ENCODE results near the gene RNF157.

The RNF157 gene

GRCh38 chr17:76240461-76241203, at the start of gene RNF157:
Gene RNF157 (minus strand): TSS chr17:76240493. CDS start chr17:76240240, 253 bp downstream.
- peak; percentile 55 for DNase-seq

GRCh38 chr17:76281573-76282371, 41.5 kb upstream of the RNF157 start:
- no peak for DNase-seq

- no peak for DNase-seq
Measured at GRCh38 chr17:76280650-76281049, 40.4 kb upstream of the RNF157 start.

GRCh38 chr17:76279742-76280287, 39.5 kb upstream of the RNF157 start:
- no peak for DNase-seq

- DNase-seq = peak; percentile 80
Measured at GRCh38 chr17:76278952-76279741, 38.9 kb upstream of the RNF157 start.

GRCh38 chr17:76278268-76278908, 38.1 kb upstream of the RNF157 start:
- DNase-seq = no peak

- no peak for DNase-seq
Measured at GRCh38 chr17:76277300-76278267, 37.3 kb upstream of the RNF157 start.

GRCh38 chr17:76276461-76277299, 36.4 kb upstream of the RNF157 start:
- no peak for DNase-seq

GRCh38 chr17:76276069-76276431, 35.8 kb upstream of the RNF157 start:
- DNase-seq = no peak

- DNase-seq = no peak
Measured at GRCh38 chr17:76275382-76276068, 35.2 kb upstream of the RNF157 start.

GRCh38 chr17:76274112-76274956, 34.0 kb upstream of the RNF157 start:
- DNase-seq = no peak

GRCh38 chr17:76273445-76274111, 33.3 kb upstream of the RNF157 start:
- DNase-seq = no peak

GRCh38 chr17:76272541-76273444, 32.5 kb upstream of the RNF157 start:
- no peak for DNase-seq

GRCh38 chr17:76271669-76272540, 31.6 kb upstream of the RNF157 start:
- peak; percentile 67 for DNase-seq

- DNase-seq = no peak
Measured at GRCh38 chr17:76270770-76271668, 30.7 kb upstream of the RNF157 start.

Measured in activated CD4-positive, alpha-beta T cell treated with anti-CD3 and anti-CD28 coated beads for 1 hour (primary cell).